Transverse colon (tissue), 4 donors: ENCODE measurements around the gene PHF1.

Experiments
- EP300 ChIP-seq: sonication (generic); formaldehyde crosslinking; IDR thresholded peaks from one replicate; pipeline ENCODE4 v1.6.1; 2017; ENCODE audit warnings: antibody characterized with exemption, low read depth
- POLR2A ChIP-seq: fragments of 450-650 bp; IDR thresholded peaks from one replicate; pipeline ENCODE4 v1.6.1; 2016; ENCODE audit warnings: antibody characterized with exemption, mild to moderate bottlenecking, moderate library complexity
- POLR2AphosphoS5 ChIP-seq, 3 donors: sonication (generic); formaldehyde crosslinking; IDR thresholded peaks; one replicate each; pipeline ENCODE4 v1.6.1; 2016; ENCODE audit warnings: antibody characterized with exemption in 3 of 3
- TF ChIP-seq, protein P1 (sequence below), 5 experiments: fragments of 200-600 bp in 3 of 5; fragments of 450-650 bp in 2 of 5; sonication (generic) in 3 of 5; IDR thresholded peaks; 1 replicate in 2 of 5; 2 replicates in 3 of 5; pipeline ENCODE4 v1.5.1; 2016 to 2017; ENCODE audit warnings: antibody characterized with exemption in 5 of 5, inconsistent platforms in 3 of 5, mild to moderate bottlenecking in 2 of 5, moderate library complexity in 1 of 5

DNA sequence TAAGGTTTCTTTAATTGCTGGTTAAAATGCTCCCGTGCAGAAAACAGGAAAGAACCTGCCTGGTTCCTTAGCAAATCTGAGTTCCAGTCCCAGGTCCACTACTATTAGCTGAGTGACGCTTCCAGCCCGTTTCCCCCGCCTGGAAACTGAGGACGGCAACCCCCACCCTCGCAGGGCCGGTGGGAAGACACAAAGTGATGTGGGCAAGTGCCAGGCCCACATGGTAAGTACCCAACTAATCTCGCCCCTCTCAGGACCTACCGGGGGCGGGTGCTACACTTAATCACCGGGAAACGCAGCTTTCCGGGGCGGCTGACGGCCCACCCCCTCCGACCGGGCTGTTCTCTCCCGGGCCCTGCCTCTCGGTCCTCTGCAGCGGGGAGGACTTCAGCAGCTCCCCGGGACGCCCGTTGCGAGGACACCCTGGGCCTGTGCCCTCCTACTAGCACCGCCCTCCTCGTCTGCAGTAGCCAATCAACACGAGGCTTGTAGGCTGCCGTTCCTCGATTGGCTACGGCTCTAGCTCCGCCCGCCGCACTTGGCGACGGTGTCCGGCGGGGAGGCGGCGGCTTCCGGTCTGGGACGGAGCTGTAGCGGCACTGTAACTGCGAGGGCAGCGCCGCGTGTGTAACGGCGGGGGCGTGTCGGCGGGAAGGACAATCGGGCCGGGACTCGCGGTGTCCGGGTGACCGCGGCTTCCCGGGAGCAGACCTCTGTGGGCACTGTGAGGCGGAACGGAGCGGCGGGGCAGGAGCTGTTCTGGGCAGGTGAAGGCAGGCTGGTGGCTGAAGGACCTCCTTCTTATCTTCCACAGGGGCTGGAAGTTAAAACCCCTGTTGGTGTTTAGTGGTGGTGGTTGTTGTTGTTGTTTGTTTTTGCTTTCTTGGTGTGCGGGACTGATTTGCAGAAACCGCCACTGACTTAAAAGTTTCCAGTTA is 43.5 kb downstream of the PHF1 start, which contains the start of gene ZBTB9:
- TF ChIP-seq, protein P1, sequence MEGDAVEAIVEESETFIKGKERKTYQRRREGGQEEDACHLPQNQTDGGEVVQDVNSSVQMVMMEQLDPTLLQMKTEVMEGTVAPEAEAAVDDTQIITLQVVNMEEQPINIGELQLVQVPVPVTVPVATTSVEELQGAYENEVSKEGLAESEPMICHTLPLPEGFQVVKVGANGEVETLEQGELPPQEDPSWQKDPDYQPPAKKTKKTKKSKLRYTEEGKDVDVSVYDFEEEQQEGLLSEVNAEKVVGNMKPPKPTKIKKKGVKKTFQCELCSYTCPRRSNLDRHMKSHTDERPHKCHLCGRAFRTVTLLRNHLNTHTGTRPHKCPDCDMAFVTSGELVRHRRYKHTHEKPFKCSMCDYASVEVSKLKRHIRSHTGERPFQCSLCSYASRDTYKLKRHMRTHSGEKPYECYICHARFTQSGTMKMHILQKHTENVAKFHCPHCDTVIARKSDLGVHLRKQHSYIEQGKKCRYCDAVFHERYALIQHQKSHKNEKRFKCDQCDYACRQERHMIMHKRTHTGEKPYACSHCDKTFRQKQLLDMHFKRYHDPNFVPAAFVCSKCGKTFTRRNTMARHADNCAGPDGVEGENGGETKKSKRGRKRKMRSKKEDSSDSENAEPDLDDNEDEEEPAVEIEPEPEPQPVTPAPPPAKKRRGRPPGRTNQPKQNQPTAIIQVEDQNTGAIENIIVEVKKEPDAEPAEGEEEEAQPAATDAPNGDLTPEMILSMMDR (IDR thresholded peaks at IDR 0.05): no peak
- TF ChIP-seq POLR2AphosphoS5 (IDR thresholded peaks at IDR 0.05) (peak; percentile 95 to 96 (median 96)), POLR2A (peak; percentile 85), EP300 (no peak)
